GM12801 (cell line): ENCODE measurements around the gene MOAP1.

Source experiments
- TF ChIP-seq, protein P1 (sequence below): IDR thresholded peaks from one replicate; pipeline ENCODE4 v1.5.1; 2011; ENCODE audit warnings: control low read depth; ENCODE audit not compliant: insufficient read length; ENCODE audit errors: extremely low read depth

The MOAP1 gene, protein sequence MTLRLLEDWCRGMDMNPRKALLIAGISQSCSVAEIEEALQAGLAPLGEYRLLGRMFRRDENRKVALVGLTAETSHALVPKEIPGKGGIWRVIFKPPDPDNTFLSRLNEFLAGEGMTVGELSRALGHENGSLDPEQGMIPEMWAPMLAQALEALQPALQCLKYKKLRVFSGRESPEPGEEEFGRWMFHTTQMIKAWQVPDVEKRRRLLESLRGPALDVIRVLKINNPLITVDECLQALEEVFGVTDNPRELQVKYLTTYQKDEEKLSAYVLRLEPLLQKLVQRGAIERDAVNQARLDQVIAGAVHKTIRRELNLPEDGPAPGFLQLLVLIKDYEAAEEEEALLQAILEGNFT

DNA sequence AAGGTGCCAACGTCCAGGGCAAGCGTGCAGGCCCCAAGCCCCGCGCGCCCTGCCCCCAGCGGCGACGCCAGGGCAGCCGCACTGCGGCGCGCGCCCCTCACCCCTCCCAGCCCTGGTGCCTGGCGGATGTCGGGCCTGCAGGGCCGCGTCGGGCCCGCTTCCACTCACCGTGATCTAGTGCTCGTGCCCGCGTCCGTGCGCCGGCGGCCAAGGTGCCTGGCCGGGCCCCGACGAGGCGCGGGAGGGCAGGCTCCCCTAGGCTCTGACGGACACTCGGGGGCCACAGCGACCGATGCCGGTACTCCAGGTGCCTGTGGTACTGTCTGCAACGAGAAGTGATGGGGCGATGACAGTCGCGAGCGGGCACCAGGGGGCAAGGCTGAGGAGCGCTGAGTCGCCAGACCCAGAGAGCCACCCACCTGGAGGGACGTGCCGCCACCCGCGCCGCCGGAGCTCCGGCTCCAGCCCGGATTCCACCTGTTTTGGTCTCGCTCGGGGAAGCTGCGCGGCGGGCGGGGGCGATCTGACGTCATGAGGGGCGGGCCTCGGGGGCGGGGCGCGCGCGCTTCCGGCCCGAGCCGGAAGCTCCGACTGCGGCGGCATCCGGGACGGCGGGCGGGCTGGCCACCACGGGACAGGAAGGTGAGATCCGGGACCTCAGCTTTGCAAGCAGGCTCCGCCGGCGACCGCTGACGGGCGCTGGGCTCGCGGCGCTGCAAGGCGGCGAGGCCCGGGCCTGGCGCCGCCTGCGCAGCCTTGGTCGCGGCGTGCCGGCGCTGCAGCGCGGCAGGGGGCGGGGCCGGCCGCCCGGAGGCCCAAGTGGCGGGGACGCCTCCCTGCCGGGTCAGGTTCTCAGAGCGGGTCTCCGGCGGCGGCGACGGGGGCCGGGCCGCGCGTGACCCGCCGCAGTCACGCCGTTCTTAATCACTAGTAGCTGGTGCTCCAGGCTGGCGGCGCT lies at the start of gene MOAP1, which contains the start of gene LYSET:
Gene MOAP1, minus strand, starts transcription at position 507 of the 958 bp plus-strand sequence. CDS start 655 bp downstream, outside the sequence.
Gene LYSET, plus strand, starts transcription at position 927 of the 958 bp plus-strand sequence. CDS start 89 bp downstream, outside the sequence.
- TF ChIP-seq, protein P1, sequence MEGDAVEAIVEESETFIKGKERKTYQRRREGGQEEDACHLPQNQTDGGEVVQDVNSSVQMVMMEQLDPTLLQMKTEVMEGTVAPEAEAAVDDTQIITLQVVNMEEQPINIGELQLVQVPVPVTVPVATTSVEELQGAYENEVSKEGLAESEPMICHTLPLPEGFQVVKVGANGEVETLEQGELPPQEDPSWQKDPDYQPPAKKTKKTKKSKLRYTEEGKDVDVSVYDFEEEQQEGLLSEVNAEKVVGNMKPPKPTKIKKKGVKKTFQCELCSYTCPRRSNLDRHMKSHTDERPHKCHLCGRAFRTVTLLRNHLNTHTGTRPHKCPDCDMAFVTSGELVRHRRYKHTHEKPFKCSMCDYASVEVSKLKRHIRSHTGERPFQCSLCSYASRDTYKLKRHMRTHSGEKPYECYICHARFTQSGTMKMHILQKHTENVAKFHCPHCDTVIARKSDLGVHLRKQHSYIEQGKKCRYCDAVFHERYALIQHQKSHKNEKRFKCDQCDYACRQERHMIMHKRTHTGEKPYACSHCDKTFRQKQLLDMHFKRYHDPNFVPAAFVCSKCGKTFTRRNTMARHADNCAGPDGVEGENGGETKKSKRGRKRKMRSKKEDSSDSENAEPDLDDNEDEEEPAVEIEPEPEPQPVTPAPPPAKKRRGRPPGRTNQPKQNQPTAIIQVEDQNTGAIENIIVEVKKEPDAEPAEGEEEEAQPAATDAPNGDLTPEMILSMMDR = no peak

DNA sequence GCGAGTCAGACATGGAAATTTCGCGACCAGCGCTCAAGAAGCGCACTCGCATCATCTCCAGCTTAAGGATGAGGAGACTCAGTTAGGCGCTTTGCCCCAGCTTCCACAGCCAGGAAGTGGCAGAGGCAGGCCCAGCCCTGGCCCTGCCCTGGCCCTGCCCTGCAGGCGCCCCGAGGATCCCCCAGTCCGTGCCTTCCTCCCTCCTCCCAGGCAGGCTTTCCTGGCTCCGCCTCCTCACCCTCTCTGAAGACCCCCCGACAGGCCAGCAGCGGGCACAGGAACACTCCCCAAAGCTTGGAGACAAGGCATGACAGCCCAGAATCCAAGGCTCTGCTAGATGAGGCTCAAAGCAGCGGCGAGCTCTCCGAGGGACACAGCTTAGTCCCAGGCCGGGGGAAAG lies 47.5 kb upstream of the MOAP1 start:
- TF ChIP-seq, protein P1 = no peak

DNA sequence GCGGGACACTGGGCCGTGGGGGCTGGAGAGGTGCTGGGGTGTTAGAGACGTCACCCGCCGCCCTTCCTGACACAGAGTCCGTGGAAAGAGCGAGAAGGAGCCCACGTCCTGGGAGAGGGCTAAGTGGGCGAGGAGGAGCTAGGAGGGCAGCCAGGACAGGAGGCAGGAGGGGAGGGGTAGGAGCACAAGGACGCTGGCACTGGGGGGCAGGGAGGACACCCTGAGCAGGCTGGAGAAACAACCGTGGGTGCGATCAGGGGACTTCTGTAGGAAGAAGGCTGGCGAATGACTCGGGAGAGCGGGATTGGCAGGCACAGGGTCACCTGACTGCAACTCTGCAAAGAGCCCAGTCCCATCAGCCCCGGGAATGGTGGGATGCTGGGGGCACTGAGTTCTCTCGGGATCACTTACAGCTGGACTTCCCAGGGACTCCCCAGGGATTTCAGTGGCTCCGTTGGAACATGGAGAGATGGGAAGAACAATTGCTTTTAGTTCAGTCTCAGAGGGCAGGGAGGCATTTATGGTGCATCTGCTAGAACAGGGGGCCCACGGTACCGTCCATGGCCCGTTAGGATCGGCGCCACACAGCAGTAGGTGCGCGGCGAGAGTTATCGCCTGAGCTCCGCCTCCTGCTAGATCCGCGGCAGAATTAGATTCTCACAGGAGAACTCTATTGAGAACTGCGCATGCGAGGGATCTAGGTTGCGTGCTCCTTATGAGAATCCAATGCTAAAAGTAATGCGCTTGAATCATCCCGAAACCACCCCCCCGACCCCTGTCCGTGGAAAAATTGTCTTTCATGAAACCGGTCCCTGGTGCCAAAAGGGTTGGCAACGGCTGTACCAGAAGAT lies 46.7 kb upstream of the MOAP1 start:
- TF ChIP-seq, protein P1 = no peak

DNA sequence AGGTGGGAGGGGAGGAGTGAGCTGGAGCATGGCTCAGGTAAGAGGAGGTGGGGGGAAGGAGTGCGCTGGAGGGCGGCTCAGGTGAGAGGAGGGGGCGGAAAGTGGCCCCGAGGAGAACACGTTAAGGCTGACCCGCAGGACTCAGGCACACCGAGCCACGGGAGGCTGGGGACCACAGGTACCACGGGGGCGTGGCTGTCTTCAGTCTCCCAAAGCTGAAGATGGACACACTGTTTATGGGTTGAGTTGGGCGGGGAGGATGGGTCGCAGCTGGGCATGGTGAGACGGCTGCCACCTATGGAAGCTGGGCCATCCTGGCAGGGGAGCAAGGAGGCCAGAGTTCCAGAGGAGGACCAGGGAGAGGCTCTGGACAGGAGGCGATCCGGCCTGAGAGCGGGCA lies 45.8 kb upstream of the MOAP1 start:
- TF ChIP-seq, protein P1 = no peak

DNA sequence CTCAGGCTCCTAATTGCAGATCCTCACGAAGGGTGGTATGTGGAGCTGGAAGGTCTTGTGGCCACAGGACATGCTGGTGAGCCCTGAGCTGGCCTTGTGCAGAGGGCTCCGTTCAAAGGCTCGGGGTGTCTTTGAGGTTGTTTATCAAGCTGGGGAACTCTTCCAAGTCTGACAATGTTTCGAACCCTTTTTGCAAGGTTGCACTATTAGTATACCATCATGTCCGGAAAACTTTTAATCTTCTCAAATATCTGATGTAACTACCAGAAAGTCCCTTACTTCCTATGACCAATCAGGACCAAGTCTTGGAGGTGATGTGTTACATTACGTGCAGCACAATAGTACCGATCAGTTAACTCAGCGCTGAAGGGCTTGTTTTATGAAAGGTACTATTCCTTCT lies 43.9 kb upstream of the MOAP1 start:
- TF ChIP-seq, protein P1 = no peak

DNA sequence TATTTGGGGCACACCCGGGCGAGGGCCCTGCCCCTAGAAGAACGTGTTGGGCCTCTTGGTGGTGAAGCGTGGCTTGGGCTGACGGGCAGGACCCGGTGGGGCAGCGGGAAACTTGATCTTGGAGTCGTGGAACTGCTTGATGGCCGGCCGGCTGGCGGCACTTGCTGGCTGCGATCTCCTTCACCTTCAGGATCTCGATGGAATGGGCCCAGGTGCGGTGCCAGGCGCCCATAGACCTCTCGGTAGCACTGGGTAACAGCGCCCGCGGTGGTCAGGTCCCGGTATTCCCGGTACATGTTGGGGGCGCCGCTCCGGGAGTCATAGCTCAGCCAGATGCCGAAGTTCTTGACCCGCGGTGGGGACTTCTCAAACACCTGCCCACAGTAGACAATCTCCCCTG lies 38.9 kb upstream of the MOAP1 start:
- TF ChIP-seq, protein P1 = no peak
